GM23248 (cell line): Measurements from ENCODE around the gene EFHC2. TPM values are rescaled to one million over a fixed set of nuclear protein-coding genes. Genes with fewer than 3 reads are reported as not detected.

Source experiments
- DNase-seq: peaks from one replicate; pipeline ENCODE4 v3.0.0-alpha.2; 2015
- H2AFZ ChIP-seq: fragments of 200-600 bp; sonication (generic); 2 replicates; pipeline ENCODE4 v1.6.1; 2016; ENCODE audit warnings: antibody characterized with exemption
- H3F3A ChIP-seq: fragments of 200-600 bp; sonication (generic); 2 replicates; pipeline ENCODE4 v1.6.1; 2016; ENCODE audit warnings: mild to moderate bottlenecking, antibody characterized with exemption, mixed run types; ENCODE audit not compliant: insufficient read depth
- H3K27ac ChIP-seq: fragments of 200-600 bp; sonication (generic); 2 replicates; pipeline ENCODE4 v1.5.1; 2016; ENCODE audit warnings: mild to moderate bottlenecking
- H3K27me3 ChIP-seq: fragments of 200-600 bp; sonication (generic); replicated peaks from 2 replicates; pipeline ENCODE4 v1.6.1; 2016; ENCODE audit warnings: mild to moderate bottlenecking; ENCODE audit not compliant: insufficient read depth
- H3K36me3 ChIP-seq: fragments of 200-600 bp; sonication (generic); 2 replicates; pipeline ENCODE4 v1.6.1; 2016; ENCODE audit warnings: low read depth, mild to moderate bottlenecking
- H3K4me1 ChIP-seq: fragments of 200-600 bp; sonication (generic); 2 replicates; pipeline ENCODE4 v1.6.1; 2016; ENCODE audit warnings: mild to moderate bottlenecking; ENCODE audit not compliant: insufficient read depth
- H3K4me2 ChIP-seq: fragments of 200-600 bp; sonication (generic); one replicate; pipeline ENCODE4 v1.6.1; 2016; ENCODE audit warnings: mild to moderate bottlenecking; ENCODE audit not compliant: unreplicated experiment
- H3K4me3 ChIP-seq: fragments of 200-600 bp; sonication (generic); 2 replicates; pipeline ENCODE4 v1.5.1; 2016; ENCODE audit warnings: mild to moderate bottlenecking
- H3K79me2 ChIP-seq: fragments of 200-600 bp; sonication (generic); 2 replicates; pipeline ENCODE4 v1.6.1; 2016; ENCODE audit warnings: mild to moderate bottlenecking; ENCODE audit not compliant: insufficient read depth
- H3K9ac ChIP-seq: fragments of 200-600 bp; sonication (generic); 2 replicates; pipeline ENCODE4 v1.6.1; 2016; ENCODE audit warnings: mild to moderate bottlenecking
- H3K9me2 ChIP-seq: fragments of 200-600 bp; sonication (generic); 2 replicates; pipeline ENCODE4 v1.6.1; 2016; ENCODE audit warnings: mixed run types, mild to moderate bottlenecking, moderate library complexity; ENCODE audit not compliant: insufficient read depth
- H3K9me3 ChIP-seq: fragments of 200-600 bp; sonication (generic); one replicate; pipeline ENCODE4 v1.6.1; 2017; ENCODE audit warnings: low read depth
- H4K20me1 ChIP-seq: fragments of 200-600 bp; sonication (generic); 2 replicates; pipeline ENCODE4 v1.6.0; 2016; ENCODE audit not compliant: insufficient read depth
- EZH2 ChIP-seq: fragments of 200-600 bp; sonication (generic); IDR thresholded peaks from 2 replicates; pipeline ENCODE4 v1.6.1; 2018; ENCODE audit warnings: antibody characterized with exemption, mild to moderate bottlenecking; ENCODE audit not compliant: insufficient read depth, poor library complexity, severe bottlenecking
- EZH2phosphoT487 ChIP-seq: fragments of 200-600 bp; sonication (generic); IDR thresholded peaks from 2 replicates; pipeline ENCODE4 v1.6.1; 2018; ENCODE audit warnings: antibody characterized with exemption, moderate library complexity, mild to moderate bottlenecking, low read depth; ENCODE audit not compliant: insufficient read depth
- WGBS, 2 experiments: methylation state at CpG; one replicate each; pipeline ENCODE4 v1.1.6; 2015 to 2017; ENCODE audit warnings: low lambda C conversion rate in 2 of 2, low coverage in 1 of 2; ENCODE audit errors: missing lambda C conversion rate in 2 of 2; 5-methylcytosine and 5-hydroxymethylcytosine counted together
- in situ Hi-C: fragments of 300-500 bp; cut with MboI; formaldehyde crosslinking; loops from 2 replicates; pipeline ENCODE4 v1.15.0; 2020
- polyA plus RNA-seq: library from polyadenylated mRNA; unstranded; fragments of >200 nt; fragmentation: Nextera tagmentation; extraction: Ambion mirVana; gene quantifications from 2 replicates; pipeline ENCODE4 v1.2.1, GENCODE V29; 2016
- total RNA-seq: library from RNA; depleted of rRNA; stranded (reverse); fragments of >200 nt; shearing (Covaris generic); gene quantifications from 2 replicates; pipeline ENCODE4 v1.2.3, GENCODE V29; 2014; rRNA removed

The EFHC2 gene, protein sequence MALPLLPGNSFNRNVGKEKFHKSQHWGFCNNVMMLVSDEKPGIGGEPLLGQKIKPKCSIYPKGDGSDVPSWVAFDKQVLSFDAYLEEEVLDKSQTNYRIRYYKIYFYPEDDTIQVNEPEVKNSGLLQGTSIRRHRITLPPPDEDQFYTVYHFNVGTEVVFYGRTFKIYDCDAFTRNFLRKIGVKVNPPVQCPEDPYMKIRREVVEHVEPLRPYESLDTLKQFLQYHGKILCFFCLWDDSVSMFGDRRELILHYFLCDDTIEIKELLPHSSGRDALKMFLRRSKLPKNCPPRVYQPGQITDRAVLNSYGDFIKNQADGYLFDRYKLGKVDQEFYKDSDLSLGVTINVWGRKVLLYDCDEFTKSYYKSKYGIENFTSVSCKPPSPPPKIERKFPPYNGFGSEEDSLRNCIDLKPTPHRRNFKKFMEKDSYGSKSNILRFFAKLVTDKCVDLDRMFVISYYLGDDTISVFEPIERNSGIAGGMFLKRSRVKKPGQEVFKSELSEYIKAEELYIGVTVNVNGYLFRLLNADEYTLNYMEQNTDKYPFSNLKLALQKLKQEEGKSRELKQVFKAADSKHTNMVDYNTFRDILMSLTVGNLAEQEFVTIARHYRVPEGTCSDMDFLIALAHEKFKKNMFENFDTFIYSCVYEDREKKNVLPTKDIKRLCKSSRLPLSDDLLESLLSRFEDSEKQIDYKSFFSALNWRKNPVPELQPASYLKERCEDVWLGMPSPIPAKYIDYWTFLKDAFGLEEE
- total RNA-seq: not detected in 2 replicates
- 0.27 and 0.38 TPM in 2 replicates for polyA plus RNA-seq

DNA sequence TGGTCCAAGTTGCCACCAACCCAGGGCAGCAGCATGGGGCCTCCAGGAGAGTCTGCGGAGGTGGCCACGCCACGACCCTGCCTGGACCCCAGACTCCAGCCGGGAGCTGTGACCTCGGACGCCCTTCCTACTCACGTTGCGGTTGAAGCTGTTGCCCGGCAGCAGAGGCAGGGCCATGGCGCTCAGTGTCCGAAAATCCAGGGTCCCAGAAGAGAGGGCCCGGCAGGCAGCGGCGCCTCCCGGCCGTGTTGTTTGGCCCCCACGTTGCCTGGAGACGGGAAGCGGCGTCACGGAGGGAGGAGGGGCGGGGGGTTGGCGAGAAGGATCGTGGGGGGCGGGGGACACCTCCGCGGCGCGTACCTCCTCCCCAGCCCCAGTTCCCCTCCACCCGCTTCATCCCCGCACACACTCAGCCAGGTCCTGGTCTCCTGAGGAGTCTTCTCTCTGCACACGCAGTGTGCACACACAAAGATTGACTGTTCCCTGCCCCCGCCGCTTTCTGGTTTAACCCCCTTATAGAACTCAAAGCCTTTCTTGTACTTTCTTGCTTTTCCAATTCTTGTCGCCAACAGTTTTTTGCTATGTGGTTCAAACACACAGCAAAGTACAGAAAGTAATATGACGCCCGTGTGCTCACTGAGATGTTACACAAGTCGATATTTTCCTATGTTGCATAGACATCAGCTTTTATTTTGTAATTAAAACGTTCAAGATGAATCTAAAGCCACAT, at the start of gene EFHC2:
TSS of gene EFHC2 (minus strand) at position 261 of the 730 bp plus-strand sequence. CDS start at position 177, 84 bp downstream.
- H3K79me2 ChIP-seq: no peaks in the 10 kb centered on the region
- WGBS, 2 experiments: 2 to 3% methylated on average over 15 to 20 of the region's 39 CpGs
- H3K27me3 ChIP-seq: no peaks in the 10 kb centered on the region
- H4K20me1 ChIP-seq: no peaks in the 10 kb centered on the region
- DNase-seq: peak; percentile 68
- no peaks in the 10 kb centered on the region for H3K9me2 ChIP-seq
- in situ Hi-C loops: no loop called here
- TF ChIP-seq EZH2 (no peak), EZH2phosphoT487 (no peak)
- H3K9me3 ChIP-seq: no peaks in the 10 kb centered on the region
- H3K4me1 ChIP-seq: peaks cover 3% of the 10 kb centered on the region; the same call in 1 of the 2 replicates
- peak within 1 kb of the TSS; percentile 92 for H3K9ac ChIP-seq
- no peaks in the 10 kb centered on the region for H3K36me3 ChIP-seq
- peak within 1 kb of the TSS; percentile 76 for H3K4me2 ChIP-seq
- H3F3A ChIP-seq: no peaks in the 10 kb centered on the region
- H3K27ac ChIP-seq: no peak within 1 kb of the TSS
- H2AFZ ChIP-seq: peak within 1 kb of the TSS; percentile 94
- peak within 1 kb of the TSS; percentile 76 for H3K4me3 ChIP-seq

DNA sequence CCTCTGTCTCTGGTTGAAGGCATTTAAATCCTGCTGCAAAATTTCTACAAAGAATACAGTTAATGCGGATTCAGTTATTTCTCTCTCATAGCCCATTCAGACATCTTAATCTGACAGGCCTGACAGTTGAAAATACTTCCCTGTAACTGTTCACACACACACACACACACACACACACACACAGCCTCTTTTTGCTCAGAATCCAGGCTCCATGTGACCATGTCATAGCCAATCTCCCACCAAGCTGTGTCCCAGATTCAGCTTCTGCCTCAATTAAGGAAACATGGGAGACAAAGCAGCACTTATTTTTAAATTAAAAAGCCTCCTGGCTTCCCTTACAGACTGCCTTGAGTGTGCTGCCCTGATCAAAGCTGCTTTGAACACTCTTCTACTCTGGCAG, 49.3 kb upstream of the EFHC2 start:
- no peaks in the 10 kb centered on the region for H3K27me3 ChIP-seq
- in situ Hi-C loops: no loop called here
- 8 to 21% methylated on average over 1 of the region's 1 CpG for WGBS, 2 experiments
- no peak overlapping the region for H3K4me2 ChIP-seq
- no peak overlapping the region for H3K9ac ChIP-seq
- H3K27ac ChIP-seq: no peak overlapping the region
- H2AFZ ChIP-seq: no peak overlapping the region
- H4K20me1 ChIP-seq: no peaks in the 10 kb centered on the region
- no peaks in the 10 kb centered on the region for H3K4me1 ChIP-seq
- no peaks in the 10 kb centered on the region for H3K79me2 ChIP-seq
- no peak overlapping the region for H3K4me3 ChIP-seq
- H3K9me3 ChIP-seq: no peaks in the 10 kb centered on the region
- no peak for TF ChIP-seq EZH2
- no peak for TF ChIP-seq EZH2phosphoT487
- no peaks in the 10 kb centered on the region for H3F3A ChIP-seq
- no peaks in the 10 kb centered on the region for H3K36me3 ChIP-seq
- DNase-seq: no peak
- no peaks in the 10 kb centered on the region for H3K9me2 ChIP-seq

DNA sequence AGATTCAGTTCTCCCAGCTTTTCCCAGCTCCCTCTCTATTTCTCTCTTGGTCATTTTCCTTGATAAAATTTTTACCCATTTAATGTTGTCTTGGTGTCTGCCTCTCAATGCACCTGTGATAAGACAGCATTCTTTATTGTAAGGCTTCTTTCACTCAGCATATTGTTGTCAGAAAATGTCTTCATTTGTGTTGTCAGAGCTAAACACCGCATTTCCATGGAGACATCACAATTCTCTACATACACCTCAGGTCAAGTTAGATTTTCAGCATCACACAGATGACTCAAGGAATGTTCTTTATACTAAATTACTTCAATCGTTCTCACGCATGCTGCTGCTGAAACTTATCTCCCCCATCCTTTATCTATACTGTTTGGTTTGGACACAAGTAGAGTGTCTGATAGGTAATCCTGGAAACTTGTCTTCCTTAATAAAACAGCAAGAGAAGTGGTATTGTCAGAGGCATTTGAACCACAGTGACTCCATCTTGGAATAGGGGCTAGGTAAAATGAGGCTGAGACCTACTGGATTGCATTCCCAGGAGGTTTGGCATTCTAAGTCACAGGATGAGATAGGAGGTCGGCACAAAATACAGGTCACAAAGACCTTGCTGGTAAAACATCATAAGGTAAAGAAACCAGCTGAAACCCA, 41.3 kb upstream of the EFHC2 start:
- TF ChIP-seq EZH2phosphoT487: no peak
- TF ChIP-seq EZH2: no peak
- Histone ChIP-seq H3K27ac (no peak overlapping the region), H3K9me3 (no peaks in the 10 kb centered on the region), H2AFZ (no peak overlapping the region), H3K27me3 (no peaks in the 10 kb centered on the region), H3K4me3 (no peak overlapping the region), H3K79me2 (no peaks in the 10 kb centered on the region), H3K4me1 (no peaks in the 10 kb centered on the region), H3K9ac (no peak overlapping the region), H3F3A (no peaks in the 10 kb centered on the region), H3K9me2 (no peaks in the 10 kb centered on the region), H4K20me1 (no peaks in the 10 kb centered on the region), H3K4me2 (no peak overlapping the region), H3K36me3 (no peaks in the 10 kb centered on the region)
- in situ Hi-C loops: no loop called here
- WGBS, 2 experiments: 88 to 92% methylated on average over 4 of the region's 4 CpGs
- no peak for DNase-seq

DNA sequence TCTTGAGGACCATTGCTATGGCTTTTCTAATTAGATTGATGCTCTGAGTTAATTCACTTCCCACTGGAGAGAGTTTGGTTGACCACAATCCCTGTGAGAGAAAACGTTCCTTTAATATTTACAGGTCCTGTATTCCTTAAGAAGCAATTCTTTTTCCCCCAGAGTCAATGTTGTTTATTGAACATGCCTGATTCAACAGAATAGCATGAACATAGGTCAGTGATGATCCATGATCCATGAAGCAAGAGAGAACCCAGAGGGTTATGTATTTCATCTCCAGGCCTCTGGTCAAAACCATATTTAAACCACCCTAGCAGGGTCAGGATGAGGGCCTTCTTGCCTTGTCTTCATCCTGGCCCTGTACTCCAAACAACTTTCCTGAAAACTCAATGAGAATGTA, 39.4 kb upstream of the EFHC2 start:
- H3K36me3 ChIP-seq: no peaks in the 10 kb centered on the region
- no peak overlapping the region for H2AFZ ChIP-seq
- WGBS, 2 experiments: 16 to 20% methylated on average over 1 of the region's 1 CpG
- H4K20me1 ChIP-seq: no peaks in the 10 kb centered on the region
- TF ChIP-seq EZH2 (no peak), EZH2phosphoT487 (no peak)
- no peaks in the 10 kb centered on the region for H3K79me2 ChIP-seq
- H3K4me1 ChIP-seq: no peaks in the 10 kb centered on the region
- in situ Hi-C loops: no loop called here
- no peaks in the 10 kb centered on the region for H3K9me2 ChIP-seq
- no peak overlapping the region for H3K9ac ChIP-seq
- no peak for DNase-seq
- no peak overlapping the region for H3K4me3 ChIP-seq
- H3K27me3 ChIP-seq: no peaks in the 10 kb centered on the region
- H3K4me2 ChIP-seq: no peak overlapping the region
- no peaks in the 10 kb centered on the region for H3K9me3 ChIP-seq
- no peaks in the 10 kb centered on the region for H3F3A ChIP-seq
- no peak overlapping the region for H3K27ac ChIP-seq
